GM21717 (cell line): Measurements from ENCODE around the gene C16orf92.
"Not testable (repeated sequence)": the region's sequence is repeated elsewhere in the genome, so short reads cannot be mapped to it uniquely, and the experiment has no call there.

Source experiments
- ATAC-seq: cut with Tn5 transposase; IDR thresholded peaks from one replicate; pipeline ENCODE4 v1.9.1; 2021; ENCODE audit warnings: mild to moderate bottlenecking, moderate library complexity; ENCODE audit not compliant: unreplicated experiment

C16orf92 gene

DNA sequence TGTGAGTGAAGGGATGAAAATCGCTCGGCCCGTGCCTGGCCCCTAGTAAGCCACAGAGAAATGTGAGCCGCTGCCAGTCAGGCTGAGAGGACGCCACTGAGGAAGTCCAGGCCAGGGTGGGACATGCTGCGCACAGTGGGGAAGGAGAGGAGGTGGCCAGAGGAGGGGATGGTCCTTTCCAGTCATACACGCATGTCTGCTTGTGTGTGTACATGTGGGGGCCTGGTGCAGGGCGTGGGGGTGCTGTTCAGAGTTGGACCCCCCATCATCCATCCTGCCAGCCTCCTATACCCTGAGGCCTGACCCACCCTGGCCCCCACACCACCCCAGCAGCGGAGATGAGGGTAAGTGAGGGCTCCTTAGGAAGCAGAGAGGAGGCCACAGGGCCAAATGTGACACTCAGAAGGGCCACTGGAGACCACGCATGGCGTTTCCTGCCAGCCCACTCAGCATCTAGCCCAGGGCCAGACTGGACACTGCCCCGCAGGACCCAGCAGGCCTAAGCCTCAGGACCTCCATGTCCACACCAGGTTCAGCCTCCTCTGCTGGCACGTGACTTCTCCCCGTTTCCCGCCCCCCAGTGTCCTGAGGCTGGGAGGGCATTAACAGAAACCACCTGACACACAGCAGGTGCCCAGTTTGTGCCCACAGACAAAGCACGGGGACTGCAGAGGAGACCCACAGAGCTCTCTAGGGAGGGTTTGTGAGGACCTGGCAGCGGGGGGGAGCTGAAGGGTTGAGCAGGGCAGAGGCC, 19.2 kb upstream of the C16orf92 start:
- ATAC-seq, result no peak

DNA sequence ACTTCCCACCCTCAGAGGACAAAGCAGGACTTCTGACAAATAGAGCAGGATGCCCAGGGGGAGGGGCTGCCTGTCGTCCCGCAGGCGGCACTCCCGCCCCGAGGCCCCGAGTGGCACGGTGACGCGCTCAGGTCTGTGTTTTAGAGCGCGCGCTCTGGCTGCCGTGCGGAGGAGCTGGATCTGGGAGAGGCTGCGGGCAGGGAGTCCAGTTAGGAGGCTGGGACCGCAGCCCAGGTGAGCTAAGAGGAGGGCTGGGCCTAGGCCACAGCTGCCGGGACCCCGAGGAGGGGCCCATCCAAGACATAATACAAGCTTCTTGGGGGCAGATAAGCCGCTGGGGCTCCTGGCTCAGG, 18.6 kb upstream of the C16orf92 start:
- no peak for ATAC-seq

DNA sequence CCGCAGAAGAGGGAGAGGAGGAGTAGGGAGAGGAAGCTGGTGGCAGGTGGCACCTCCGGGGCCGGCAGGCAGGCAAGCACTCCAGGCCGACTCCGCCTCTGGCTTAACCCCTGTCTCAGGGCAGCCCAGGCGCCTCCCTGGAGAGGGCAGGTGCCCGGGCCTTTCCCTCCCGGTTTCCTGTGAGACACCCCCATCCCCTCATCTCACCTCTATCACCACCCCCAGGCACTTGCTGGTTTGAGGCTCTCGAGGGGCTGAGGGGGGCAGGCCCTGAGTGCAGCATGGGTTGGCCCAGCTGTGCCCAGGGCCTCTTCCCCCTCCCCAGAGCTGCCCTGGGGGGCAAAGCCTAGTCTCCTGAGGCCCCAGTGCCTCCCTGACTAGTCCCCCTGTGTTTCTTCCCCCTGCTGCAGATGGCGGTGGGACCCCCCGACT, 18.2 kb upstream of the C16orf92 start:
- no peak for ATAC-seq

DNA sequence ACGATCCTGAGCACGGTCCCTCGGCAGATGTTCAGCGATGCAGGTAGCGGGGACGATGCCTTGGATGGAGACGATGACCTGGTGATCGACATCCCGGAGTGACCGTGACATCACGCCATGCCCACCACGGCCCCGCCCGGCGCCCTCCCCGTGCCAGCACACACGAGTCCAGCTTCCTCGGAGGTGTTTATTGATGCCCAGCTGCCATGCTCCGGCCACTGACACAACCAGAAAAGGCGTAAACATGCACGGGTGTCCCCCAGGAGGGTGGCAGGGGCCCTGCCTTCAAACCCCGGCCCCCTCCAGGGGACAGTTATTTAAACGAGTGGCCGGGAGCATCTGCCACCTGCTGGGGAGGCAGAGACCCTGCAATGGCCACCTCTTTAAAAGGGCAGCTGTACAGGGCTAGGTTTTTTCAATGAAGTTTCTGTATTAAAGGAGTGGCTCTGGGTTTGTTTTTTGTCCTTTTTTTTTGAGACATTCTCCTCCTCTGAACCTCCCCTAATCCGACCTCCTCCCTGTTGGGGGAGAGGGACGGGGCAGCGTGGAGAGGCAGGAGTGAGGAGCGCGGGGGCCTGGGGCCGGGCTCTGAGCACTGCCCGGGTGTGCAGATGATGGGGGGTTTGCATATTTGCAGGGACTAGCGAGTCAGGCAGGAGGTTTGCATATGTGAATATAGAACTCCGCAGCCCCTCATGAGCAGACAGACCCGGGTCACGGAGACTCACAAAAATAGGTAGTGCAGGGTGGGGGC, 17.5 kb upstream of the C16orf92 start:
- no peak for ATAC-seq

DNA sequence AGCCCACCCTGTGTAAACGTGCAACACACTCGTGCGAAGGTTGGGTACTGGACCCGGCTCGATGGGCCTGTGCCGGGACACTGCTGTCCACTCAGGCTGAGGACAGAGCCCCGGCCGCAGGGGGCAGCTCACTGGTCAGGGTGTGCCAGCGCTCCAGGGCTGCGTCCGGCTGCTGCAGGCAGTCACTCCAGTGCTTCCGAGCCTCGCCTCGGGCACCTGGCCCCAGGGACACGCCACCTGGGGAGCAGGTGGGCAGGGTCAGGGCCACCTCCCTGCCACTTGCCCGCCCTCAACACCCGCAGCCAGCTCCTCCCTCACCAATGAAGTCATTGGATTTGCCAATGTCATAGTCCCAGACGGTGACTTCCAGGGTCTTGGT, 16.9 kb upstream of the C16orf92 start:
- no peak for ATAC-seq

DNA sequence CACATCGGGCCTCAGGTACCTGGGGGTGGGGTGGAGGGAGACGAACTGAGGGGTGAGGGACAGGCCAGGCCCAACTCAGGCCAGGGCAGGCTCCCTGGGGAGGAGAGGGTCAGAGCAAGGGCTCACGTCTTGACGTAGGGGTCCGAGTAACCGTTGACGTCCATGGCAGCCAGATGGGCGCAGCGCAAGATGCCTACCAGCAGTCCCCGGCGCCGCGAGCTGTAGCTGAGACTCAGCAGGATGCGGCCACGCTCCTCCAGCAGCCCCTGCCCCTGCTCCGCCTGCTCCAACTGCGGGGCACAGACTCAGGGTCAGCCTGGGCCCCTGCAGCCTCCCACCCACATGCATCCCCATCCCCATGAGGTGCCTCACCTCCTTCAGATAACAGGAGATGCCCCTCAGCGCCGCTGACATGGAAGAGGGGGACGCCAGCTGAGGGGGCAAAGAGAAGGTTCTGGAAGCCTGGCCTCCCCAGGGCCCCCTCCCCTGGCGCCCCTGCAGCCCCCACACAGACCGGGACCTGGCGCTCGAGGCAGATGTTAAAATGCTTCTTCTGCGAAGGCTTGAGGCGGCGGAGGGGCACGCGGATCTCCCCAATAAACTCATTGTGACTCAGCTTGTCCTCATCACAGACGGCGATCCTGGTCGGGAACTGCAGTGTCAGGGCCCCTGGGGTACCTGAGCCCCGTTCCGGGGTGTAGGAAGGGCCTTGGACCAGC, 16.2 kb upstream of the C16orf92 start:
- no peak for ATAC-seq

DNA sequence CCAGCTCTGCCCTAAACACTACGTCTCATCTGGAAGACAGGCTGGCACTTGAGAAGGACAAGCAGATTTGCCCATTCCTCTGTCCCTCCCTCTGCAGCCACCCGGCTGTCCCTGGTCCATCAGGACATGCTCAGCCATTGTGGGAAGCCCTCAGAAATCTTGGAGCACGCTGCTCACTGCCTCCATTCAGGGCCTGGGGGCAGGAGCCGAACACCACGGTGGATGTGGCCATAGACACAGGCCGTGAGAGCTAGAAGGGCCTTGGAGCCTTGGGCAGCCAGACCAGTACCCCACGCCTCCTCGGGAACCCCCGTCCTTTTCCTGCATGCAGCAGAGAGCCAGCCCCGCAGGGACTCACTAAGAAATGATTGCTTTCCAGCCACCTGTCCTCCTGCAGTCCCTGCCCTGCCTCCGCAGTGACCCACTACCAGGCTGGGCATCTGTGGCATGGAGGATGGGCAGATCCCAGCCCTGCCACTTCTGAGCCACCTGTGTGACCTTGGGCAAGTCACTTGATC, 15.6 kb upstream of the C16orf92 start:
- no peak for ATAC-seq

DNA sequence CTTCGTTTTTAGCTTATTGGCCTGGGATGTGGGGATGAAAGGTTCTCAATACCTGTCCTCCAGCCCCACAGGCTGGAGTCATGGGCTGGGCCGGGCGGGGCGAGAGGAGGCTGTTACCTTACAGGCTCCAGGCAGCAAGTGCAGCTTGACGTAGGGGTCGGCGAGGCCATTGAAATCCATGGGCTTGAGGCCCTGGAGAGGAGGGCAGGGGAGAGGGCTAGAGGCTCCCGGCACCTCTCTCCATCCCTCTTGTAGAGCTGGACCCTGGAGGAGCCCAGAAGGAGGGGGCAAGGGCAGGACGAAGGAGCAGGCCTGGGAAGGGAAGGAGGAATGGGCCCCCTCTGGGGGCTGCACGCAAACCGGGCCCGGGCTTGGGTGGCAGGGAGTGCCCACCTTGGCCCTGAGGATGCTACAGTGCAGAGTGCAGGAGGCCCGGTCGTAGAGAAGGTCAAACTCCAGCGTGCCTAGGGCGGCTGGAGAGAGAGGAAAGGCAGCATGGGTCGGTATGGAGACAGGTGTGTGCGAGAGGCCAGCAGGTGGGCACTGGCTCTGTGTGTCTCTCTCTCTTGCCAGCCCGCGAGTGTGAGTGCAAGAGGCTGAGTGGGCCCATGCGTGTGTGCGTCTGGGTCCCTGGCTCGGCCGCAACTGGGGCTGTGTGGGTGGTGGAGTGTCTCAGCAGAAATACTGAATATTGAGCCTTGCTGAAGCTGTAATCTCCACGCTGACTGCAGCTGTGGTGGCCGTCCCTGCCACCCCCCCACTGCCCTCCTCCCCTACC, 13.7 kb upstream of the C16orf92 start:
- no peak for ATAC-seq

DNA sequence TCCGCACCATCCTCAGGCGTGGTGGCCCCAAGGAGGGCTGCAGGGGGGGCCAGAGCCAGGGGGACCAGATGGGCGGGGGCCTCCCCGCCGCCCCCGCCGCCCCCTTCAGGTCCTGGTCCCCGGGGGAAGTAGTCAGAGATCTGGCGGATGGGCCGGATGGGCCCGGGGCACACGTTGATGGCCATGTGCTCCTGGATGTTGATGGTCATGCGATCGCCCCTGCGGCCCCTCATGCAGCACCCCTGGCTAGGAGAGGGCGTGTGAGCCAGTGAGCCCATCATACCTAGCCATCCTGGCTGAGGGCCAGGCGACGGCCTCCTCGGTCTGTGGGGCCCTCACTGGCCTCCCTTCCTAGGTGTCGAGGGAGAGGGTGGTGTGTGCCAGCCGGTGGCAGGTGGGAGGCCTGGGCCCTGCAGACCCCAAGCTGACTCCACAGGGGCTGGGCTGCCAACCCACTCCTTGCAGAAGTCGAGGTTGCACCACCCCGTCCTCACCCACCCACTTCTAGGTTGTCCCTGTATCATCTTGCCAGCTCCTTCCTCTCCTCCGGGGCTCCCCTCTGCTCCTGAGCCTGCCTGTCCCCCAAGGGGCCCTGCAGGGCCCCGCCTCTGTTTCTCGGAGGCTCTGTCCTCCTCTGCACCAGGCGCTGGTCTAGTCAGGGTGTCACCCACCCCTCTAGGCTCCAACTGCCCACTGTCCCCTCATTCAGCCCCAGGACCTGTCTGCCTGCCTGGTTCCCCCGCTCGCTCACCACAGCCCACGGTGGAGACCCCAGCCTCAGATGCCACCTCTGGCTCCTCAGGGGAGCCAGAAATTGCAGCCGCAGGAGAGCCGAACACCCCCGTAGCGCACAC, 12.8 kb upstream of the C16orf92 start:
- no peak for ATAC-seq

DNA sequence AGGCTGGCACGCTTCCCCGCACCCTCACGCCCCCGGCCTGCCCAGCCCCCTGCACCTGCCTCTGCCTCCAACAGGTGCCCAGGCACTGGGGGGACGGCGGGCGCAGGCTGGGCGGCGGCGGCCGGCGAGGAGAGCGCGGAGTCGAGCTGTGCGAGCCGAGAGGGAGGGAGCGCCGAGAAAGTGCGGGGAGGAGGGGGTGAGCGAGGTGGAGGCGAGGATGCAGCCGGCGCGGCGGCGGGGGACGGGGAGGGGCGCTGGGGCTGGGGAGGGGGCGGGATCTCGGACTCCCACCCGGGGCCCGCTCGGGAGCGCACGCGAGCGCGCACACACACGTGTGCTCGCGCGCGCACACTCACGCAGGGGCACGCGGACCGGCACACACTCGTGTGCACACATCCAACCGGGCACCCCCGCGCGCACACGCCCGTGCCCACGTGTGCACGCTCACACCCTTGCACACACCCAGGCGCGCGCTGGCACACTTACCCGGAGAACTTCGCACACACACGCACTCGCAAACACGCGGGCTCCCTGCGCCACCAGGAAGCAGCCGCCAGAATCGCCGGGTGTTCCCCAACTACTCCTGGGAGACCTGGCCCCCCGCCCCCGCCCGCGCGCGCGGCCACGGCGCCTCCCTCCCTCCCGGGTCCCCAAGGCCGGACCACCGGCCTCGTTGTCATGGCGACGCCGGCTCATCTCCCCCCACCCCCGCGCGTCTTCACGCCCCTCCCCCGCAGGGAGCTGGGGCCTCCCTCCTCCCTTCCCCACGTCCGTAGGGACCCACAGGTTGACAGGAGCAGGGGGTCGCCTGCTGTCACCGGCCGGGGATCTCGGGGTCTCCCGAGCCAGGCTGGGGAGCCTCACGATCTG, 11.9 kb upstream of the C16orf92 start, which contains the start of gene DOC2A:
TSS of gene DOC2A (minus strand) at position 184 of the 870 bp plus-strand sequence. CDS start 805 bp downstream, outside the sequence.
- no peak for ATAC-seq

DNA sequence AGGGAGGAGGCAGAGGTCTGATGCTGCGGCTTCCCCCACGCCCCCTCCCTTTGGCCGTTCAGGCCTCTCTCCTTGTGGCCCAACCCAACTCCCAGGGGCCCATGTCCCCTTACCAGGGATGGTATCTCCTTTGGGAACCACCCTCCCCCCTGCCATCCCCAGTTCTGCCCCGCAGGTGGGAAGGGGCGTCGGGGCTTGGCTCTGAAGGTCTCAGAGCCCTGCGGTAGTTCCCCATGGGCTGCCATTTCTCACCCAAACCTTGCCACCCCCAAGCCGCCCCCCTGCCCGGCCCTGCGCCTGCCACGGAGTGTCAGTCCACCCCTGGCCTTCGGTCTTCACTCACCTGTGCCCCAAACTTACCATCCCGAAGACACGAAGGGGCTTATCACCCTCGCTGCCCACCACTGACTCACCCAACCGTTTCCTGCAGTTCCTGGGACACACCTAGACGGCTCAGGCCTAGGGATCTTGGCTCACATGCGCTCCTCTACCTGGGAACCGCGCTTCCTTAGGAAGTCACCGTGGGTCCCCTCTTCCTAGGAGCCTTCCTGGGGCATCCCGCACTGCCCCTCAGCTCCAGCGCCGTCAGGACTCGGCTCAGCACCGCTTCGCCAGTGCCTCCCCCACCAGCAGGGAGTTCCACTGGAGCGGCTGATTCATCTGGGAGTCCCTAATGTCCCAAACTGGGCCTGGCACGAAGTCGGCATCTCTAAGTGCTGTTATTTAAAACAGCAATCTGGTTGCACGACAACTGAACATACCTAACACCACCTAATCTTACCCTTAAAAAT, 11.1 kb upstream of the C16orf92 start:
- ATAC-seq, result no peak

DNA sequence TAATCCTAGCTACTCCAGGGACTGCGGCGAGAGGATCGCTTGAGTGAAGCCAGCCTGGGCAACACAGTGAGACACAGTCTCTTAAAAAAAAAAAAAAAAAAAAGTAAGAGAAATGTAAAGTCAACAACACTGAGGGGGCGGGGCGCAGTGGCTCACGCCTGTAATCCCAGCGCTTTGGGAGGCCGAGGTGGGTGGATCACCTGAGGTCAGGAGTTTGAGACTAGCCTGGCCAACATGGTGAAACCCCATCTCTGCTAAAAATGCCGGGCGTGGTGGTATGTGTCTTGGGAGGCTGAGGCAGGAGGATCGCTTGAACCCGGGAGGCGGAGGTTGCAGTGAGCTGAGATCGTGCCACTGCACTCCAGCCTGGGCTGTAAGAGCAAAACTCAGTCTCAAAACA, 10.4 kb upstream of the C16orf92 start:
- not testable (repeated sequence) for ATAC-seq

DNA sequence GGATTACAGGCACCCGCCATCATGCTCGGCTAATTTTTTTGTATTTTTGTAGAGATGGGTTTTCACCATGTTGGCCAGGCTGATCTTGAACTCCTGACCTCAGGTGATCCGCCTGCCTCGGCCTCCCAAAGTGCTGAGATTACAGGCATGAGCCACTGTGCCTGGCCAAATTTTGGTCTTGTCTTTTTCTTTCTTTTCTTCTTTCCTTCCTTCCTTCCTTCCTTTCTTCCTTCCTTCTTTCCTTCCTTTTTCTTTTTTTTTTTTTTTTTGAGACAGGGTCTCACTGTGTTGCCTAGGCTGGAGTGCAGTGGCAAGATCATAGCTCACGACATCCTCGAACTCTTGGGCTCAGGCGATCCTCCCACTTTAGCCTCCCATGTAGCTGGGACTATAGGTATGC, 7.5 kb upstream of the C16orf92 start:
- not testable (repeated sequence) for ATAC-seq

DNA sequence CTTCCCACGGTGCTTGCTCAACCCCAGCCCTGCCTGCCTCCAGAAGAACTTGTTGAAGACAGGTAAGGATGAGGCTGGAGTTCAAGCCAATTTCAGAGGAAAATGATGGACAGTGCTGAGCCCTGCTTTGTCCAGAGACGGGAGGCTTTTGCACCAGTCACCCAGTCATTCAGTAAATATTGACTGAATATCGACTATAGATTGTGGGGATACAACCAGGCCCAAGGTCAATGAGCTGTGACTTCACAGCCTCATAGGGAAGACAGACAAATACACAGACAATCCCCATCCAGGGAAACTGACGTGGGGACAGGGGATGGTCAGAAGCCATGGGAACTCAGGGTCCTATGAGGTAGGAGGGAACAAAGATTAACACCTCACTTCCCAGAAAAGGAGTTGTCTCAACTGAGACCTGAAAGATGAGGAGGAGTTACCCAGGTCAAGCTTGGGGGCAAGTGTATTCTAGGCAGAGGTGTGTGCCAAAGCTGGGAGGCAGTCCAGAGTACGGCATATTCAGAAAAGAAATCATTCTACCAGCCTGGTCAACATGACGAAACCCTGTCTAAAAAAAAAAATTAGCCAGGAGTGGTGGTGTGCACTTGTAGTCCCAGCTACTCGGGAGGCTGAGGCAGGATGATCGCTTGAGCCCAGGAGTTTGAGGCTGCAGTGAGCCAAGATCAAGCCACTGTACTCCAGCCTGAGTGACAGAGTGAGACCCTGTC, 6.3 kb upstream of the C16orf92 start:
- no peak for ATAC-seq

DNA sequence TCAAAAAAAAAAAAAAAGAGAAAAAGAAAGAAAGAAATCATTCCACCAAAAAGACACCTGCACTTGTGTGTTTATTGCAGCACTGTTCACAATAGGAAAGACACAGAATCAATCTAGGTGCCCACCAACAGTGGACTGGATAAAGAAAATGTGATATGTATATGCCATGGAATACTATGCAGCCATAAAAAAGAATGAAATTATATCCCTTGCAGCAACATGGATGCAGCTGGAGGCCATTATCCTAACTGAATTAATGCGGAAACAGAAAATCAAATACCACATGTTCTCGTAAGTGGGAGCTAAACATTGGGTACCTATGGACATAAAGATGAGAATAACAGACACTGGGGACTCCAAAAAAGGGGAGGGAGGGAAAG, 5.7 kb upstream of the C16orf92 start:
- ATAC-seq, result no peak

DNA sequence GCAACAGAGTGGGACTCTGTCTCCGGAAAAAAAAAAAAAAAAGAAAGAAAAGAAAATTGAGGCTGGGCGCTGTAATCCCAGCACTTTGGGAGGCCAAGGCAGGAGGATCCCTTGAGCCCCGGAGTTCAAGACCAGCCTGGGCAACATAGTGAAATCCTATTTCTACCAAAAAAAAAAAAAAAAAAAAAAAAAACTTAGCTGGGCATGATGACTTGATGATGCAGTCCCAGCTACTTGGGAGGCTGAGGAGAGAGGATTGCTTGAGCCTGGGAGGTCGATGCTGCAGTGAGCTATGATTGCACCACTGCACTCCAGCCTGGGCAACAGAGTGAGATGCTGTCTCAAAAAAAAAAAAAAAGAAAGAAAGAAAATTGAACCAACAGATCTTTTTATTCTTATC, 5.1 kb upstream of the C16orf92 start:
- ATAC-seq, result not testable (repeated sequence)

DNA sequence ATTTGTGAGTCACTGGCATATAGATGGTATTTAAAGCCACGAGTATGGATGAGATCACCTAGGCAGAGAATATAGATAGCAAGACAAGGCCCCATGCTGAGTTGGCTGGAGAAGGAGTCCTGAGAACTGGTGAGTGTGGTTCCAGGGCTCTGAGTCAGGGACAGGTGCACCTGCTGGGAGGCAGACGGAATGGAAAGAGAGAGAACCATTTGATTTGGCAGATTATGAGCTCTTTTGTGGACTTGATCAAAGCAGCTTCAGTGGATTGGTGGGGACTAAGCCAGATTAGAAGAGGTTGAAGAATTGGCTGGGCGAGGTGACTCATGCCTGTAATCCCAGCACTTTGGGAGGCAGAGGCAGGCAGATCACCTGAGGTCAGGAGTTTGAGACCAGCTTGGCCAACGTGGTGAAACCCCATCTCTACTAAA, 4.3 kb upstream of the C16orf92 start:
- no peak for ATAC-seq
